Panc1 (cell line): Measurements from ENCODE around the gene ROR1. TPM values are rescaled to one million over a fixed set of nuclear protein-coding genes. Genes with fewer than 3 reads are reported as not detected.

ENCODE experiments used
- ATAC-seq: fragments of 200-7000 bp; cut with Tn5 transposase; 2 replicates; pipeline ENCODE4 v1.9.1; 2020; ENCODE audit warnings: mild to moderate bottlenecking, moderate library complexity
- BruUV-seq: library from RNA; stranded (reverse); fragments of 400-500 nt; replicated peaks from 2 replicates; lab custom pipeline; 2021; lab: Mats Ljungman, UMichigan
- CTCF ChIA-PET: fragments of 300-600 bp; sonication (Branson Sonifier 250); formaldehyde crosslinking; loops from one replicate; lab custom pipeline; 2022; ENCODE audit warnings: antibody characterized with exemption; lab: Charles Lee
- POLR2A ChIA-PET: fragments of 300-600 bp; sonication (Branson Sonifier 250); formaldehyde crosslinking; loops from one replicate; lab custom pipeline; 2022; ENCODE audit warnings: antibody characterized with exemption; lab: Charles Lee
- DNase-seq: peaks from one replicate; pipeline ENCODE4 v3.0.0-alpha.2; 2010; ENCODE audit warnings: low read depth, low spot score
- H3K27ac ChIP-seq: 2 replicates; pipeline ENCODE4 v1.5.1; 2011; ENCODE audit warnings: mild to moderate bottlenecking, low read length, inconsistent platforms
- H3K27me3 ChIP-seq: fragments of 200-500 bp; sonication (Bioruptor generic); 2 replicates; pipeline ENCODE4 v1.6.0; 2014; ENCODE audit warnings: low read length, inconsistent platforms; ENCODE audit not compliant: control insufficient read depth, insufficient read depth
- H3K36me3 ChIP-seq: fragments of 200-500 bp; sonication (Bioruptor generic); 2 replicates; pipeline ENCODE4 v1.5.1; 2014; ENCODE audit warnings: inconsistent platforms, mild to moderate bottlenecking, low read length, moderate library complexity; ENCODE audit not compliant: control insufficient read depth, insufficient read depth
- H3K4me1 ChIP-seq: 2 replicates; pipeline ENCODE4 v1.5.1; 2011; ENCODE audit warnings: inconsistent platforms, mild to moderate bottlenecking, low read length, moderate library complexity; ENCODE audit not compliant: control insufficient read depth, insufficient read depth
- H3K4me3 ChIP-seq, 2 experiments: 2 replicates each; pipeline ENCODE4 v1.5.1; 2011 to 2012; ENCODE audit warnings: low read depth in 2 of 2, low read length in 2 of 2, mild to moderate bottlenecking in 2 of 2, inconsistent platforms in 1 of 2, moderate library complexity in 1 of 2
- H3K9me3 ChIP-seq: fragments of 200-500 bp; sonication (Bioruptor generic); 2 replicates; pipeline ENCODE4 v1.5.1; 2014; ENCODE audit warnings: low read depth, mild to moderate bottlenecking, inconsistent platforms, low read length, moderate library complexity; ENCODE audit not compliant: control insufficient read depth, insufficient read depth
- POLR2AphosphoS5 ChIP-seq: IDR thresholded peaks from 2 replicates; pipeline ENCODE4 v1.6.1; 2012; ENCODE audit warnings: mild to moderate bottlenecking, low read depth, low read length, moderate library complexity
- SIN3A ChIP-seq: IDR thresholded peaks from 2 replicates; pipeline ENCODE4 v1.6.1; 2012; ENCODE audit warnings: low read depth, mild to moderate bottlenecking, low read length, moderate library complexity, borderline replicate concordance; ENCODE audit not compliant: insufficient read depth
- TCF7L2 ChIP-seq: IDR thresholded peaks from 2 replicates; pipeline ENCODE4 v1.6.1; 2011; ENCODE audit warnings: mild to moderate bottlenecking, low read depth, low read length, inconsistent platforms
- in situ Hi-C: cut with HindIII; loops from 2 replicates; pipeline ENCODE4 v1.10.0; 2016; ENCODE audit warnings: low sequenced_read_pairs, low pct_unique_long_range_greater_than_20kb
- intact Hi-C: fragments of 100-400 bp; cut with micrococcal nuclease; formaldehyde crosslinking; loops from one replicate; pipeline ENCODE4 v1.10.0; 2022; ENCODE audit not compliant: unreplicated experiment
- total RNA-seq: library from RNA; stranded (reverse); gene quantifications from one replicate; pipeline ENCODE4 v1.2.1, GENCODE V29; 2021; ENCODE audit not compliant: unreplicated experiment
- TF ChIP-seq, protein P1 (sequence below): fragments of 450-650 bp; IDR thresholded peaks from 2 replicates; pipeline ENCODE4 v1.5.1; 2017; ENCODE audit warnings: mild to moderate bottlenecking
- TF ChIP-seq, protein P2 (sequence below), 2 experiments: IDR thresholded peaks; 2 replicates each; pipeline ENCODE4 v1.6.1; 2011 to 2012; ENCODE audit warnings: low read depth in 2 of 2, control low read depth in 1 of 2, low read length in 1 of 2, mild to moderate bottlenecking in 1 of 2, moderate library complexity in 1 of 2; ENCODE audit not compliant: insufficient read depth in 1 of 2

Gene ROR1
- total RNA-seq, 1 experiment from 2014 or later, result 19.3 TPM

DNA sequence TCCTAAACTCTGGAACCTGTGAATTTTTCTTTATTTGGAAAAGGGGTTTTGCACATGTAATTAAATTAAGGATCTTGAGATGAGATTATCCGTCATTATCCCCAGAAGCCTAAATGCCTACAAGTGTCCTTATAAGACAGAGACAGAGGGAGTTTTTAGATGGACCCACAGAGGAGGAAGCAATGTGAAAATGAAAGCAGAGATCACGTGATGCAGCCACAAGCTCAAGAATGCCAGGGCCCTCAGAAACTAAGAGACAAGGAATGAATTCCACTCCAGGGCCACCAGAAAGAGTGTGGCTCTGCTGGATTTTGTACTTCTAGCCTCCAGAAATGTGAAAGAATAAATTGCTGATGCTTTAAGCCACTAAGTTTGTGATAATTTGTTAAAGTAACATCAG lies 246.0 kb downstream of the ROR1 start:
- intact Hi-C loops, result no loop called here
- H3K4me1 ChIP-seq, result no peaks in the 10 kb centered on the region
- no peaks in the 10 kb centered on the region for H3K9me3 ChIP-seq
- no peak overlapping the region for H3K27ac ChIP-seq
- ChIA-PET CTCF (no interaction called here), POLR2A (no interaction called here)
- DNase-seq (no peak), ATAC-seq (no peak)
- no peak for TF ChIP-seq SIN3A
- TF ChIP-seq, protein P1, sequence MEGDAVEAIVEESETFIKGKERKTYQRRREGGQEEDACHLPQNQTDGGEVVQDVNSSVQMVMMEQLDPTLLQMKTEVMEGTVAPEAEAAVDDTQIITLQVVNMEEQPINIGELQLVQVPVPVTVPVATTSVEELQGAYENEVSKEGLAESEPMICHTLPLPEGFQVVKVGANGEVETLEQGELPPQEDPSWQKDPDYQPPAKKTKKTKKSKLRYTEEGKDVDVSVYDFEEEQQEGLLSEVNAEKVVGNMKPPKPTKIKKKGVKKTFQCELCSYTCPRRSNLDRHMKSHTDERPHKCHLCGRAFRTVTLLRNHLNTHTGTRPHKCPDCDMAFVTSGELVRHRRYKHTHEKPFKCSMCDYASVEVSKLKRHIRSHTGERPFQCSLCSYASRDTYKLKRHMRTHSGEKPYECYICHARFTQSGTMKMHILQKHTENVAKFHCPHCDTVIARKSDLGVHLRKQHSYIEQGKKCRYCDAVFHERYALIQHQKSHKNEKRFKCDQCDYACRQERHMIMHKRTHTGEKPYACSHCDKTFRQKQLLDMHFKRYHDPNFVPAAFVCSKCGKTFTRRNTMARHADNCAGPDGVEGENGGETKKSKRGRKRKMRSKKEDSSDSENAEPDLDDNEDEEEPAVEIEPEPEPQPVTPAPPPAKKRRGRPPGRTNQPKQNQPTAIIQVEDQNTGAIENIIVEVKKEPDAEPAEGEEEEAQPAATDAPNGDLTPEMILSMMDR, result no peak
- TF ChIP-seq, protein P2, sequence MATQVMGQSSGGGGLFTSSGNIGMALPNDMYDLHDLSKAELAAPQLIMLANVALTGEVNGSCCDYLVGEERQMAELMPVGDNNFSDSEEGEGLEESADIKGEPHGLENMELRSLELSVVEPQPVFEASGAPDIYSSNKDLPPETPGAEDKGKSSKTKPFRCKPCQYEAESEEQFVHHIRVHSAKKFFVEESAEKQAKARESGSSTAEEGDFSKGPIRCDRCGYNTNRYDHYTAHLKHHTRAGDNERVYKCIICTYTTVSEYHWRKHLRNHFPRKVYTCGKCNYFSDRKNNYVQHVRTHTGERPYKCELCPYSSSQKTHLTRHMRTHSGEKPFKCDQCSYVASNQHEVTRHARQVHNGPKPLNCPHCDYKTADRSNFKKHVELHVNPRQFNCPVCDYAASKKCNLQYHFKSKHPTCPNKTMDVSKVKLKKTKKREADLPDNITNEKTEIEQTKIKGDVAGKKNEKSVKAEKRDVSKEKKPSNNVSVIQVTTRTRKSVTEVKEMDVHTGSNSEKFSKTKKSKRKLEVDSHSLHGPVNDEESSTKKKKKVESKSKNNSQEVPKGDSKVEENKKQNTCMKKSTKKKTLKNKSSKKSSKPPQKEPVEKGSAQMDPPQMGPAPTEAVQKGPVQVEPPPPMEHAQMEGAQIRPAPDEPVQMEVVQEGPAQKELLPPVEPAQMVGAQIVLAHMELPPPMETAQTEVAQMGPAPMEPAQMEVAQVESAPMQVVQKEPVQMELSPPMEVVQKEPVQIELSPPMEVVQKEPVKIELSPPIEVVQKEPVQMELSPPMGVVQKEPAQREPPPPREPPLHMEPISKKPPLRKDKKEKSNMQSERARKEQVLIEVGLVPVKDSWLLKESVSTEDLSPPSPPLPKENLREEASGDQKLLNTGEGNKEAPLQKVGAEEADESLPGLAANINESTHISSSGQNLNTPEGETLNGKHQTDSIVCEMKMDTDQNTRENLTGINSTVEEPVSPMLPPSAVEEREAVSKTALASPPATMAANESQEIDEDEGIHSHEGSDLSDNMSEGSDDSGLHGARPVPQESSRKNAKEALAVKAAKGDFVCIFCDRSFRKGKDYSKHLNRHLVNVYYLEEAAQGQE (IDR thresholded peaks at IDR 0.05; ENCODE audit: insufficient read depth in 1 of 2, low read depth in 2 of 2, low read length in 1 of 2), result no peak
- no peak for TF ChIP-seq POLR2AphosphoS5
- TF ChIP-seq TCF7L2, result no peak
- no peaks in the 10 kb centered on the region for H3K27me3 ChIP-seq
- in situ Hi-C loops, result no loop called here
- no peak overlapping the region for H3K4me3 ChIP-seq
- no TSS peak for BruUV-seq
- no peaks in the 10 kb centered on the region for H3K36me3 ChIP-seq

DNA sequence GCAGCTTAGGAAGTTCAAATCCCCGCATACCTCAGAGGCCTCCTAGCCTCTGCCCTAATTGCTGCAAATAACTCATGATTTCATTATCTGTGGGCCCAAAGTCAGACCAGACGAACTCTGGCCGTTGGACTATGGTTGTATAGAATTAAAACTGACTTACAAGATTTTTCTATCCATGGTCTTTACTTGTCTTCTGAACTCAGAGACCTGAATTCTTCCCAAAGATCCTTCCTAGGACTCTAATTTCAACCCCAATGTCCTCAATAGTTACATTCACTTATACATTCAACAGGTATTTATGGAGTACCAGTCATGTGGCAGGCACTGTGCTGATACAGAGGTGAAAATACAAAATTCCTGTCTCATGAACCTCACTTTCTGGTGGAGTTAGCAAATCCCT lies 247.2 kb downstream of the ROR1 start:
- no peak overlapping the region for H3K27ac ChIP-seq
- H3K36me3 ChIP-seq, result no peaks in the 10 kb centered on the region
- CTCF ChIA-PET, result no interaction called here
- H3K4me3 ChIP-seq, result no peak overlapping the region
- POLR2A ChIA-PET, result no interaction called here
- in situ Hi-C loops, result no loop called here
- H3K9me3 ChIP-seq, result no peaks in the 10 kb centered on the region
- BruUV-seq, result no TSS peak
- no peaks in the 10 kb centered on the region for H3K27me3 ChIP-seq
- DNase-seq (no peak), ATAC-seq (no peak)
- intact Hi-C loops, result no loop called here
- TF ChIP-seq, protein P2 (IDR thresholded peaks at IDR 0.05; ENCODE audit: insufficient read depth in 1 of 2, low read depth in 2 of 2, low read length in 1 of 2), result no peak
- TF ChIP-seq SIN3A, result no peak
- TF ChIP-seq, protein P1, result no peak
- no peak for TF ChIP-seq POLR2AphosphoS5
- TF ChIP-seq TCF7L2, result no peak
- H3K4me1 ChIP-seq, result no peaks in the 10 kb centered on the region
